ENCODE data around the gene HRG.

HRG gene

DNA sequence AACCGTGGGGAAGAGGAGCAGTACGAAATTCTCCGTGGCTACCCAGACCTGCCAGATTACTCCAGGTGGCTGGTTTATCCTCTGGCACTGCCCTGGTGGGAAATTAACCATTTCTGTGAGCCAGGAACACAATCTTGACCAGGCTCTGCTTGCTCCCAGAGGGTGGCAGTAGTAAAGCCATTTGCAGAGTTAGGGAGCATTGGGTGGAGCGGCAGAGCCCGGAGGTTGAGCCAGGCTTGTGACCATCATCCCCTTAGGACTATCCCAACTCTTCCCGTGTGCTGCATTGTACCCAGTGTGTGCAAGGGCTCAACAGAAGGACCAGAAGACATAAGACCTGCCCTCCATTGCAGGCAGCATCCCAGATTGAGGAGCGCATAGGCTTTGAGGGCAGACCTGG is 56.6 kb downstream of the HRG start:
- TF ChIP-seq, protein P1, sequence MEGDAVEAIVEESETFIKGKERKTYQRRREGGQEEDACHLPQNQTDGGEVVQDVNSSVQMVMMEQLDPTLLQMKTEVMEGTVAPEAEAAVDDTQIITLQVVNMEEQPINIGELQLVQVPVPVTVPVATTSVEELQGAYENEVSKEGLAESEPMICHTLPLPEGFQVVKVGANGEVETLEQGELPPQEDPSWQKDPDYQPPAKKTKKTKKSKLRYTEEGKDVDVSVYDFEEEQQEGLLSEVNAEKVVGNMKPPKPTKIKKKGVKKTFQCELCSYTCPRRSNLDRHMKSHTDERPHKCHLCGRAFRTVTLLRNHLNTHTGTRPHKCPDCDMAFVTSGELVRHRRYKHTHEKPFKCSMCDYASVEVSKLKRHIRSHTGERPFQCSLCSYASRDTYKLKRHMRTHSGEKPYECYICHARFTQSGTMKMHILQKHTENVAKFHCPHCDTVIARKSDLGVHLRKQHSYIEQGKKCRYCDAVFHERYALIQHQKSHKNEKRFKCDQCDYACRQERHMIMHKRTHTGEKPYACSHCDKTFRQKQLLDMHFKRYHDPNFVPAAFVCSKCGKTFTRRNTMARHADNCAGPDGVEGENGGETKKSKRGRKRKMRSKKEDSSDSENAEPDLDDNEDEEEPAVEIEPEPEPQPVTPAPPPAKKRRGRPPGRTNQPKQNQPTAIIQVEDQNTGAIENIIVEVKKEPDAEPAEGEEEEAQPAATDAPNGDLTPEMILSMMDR (IDR thresholded peaks at IDR 0.05; ENCODE audit: low read length): peak; percentile 33
- TF ChIP-seq EZH2 (IDR thresholded peaks at IDR 0.05; ENCODE audit: borderline replicate concordance, low read length): no peak
- Histone ChIP-seq H3K4me2 (ENCODE audit: low read length) (no peak overlapping the region), H3K9ac (ENCODE audit: low read length) (no peak overlapping the region), H3K36me3 (ENCODE audit: insufficient read depth, low read length) (no peaks in the 10 kb centered on the region), H2AFZ (ENCODE audit: low read length) (no peak overlapping the region), H3K79me2 (ENCODE audit: insufficient read depth, low read length) (no peaks in the 10 kb centered on the region), H3K9me3 (ENCODE audit: low read length) (no peaks in the 10 kb centered on the region), H3K4me3 (ENCODE audit: low read depth, low read length, poor library complexity, severe bottlenecking) (no peak overlapping the region), H3F3A (ENCODE audit: insufficient read depth, low read length) (no peaks in the 10 kb centered on the region), H3K4me1 (ENCODE audit: insufficient read depth, low read length, severe bottlenecking) (no peaks in the 10 kb centered on the region), H3K27me3 (ENCODE audit: insufficient read depth, low read length) (no peaks in the 10 kb centered on the region), H4K20me1 (ENCODE audit: insufficient read depth, low read length) (no peaks in the 10 kb centered on the region), H3K9me2 (ENCODE audit: low read depth, low read length) (no peaks in the 10 kb centered on the region), H3K27ac (ENCODE audit: low read depth, low read length, poor library complexity, severe bottlenecking) (no peak overlapping the region)

DNA sequence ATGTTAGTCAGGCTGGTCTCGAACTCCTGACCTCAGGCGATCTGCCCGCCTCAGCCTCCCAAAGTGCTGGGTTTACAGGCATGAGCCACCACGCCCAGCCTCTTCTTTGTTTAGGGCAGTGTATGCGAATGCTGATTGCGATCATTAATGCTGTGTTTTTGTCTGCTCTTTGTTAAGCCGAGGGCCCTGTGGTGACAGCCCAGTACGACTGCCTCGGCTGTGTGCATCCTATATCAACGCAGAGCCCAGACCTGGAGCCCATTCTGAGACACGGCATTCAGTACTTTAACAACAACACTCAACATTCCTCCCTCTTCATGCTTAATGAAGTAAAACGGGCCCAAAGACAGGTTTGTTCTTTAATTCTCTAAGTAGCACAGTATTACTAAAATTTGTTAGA is 59.1 kb downstream of the HRG start:
- H4K20me1 ChIP-seq (ENCODE audit: insufficient read depth, low read length): no peaks in the 10 kb centered on the region
- no peaks in the 10 kb centered on the region; the same call in 1 of the 2 replicates for H3K27me3 ChIP-seq (ENCODE audit: insufficient read depth, low read length)
- H3K9ac ChIP-seq (ENCODE audit: low read length): no peak overlapping the region
- H3K36me3 ChIP-seq (ENCODE audit: insufficient read depth, low read length): no peaks in the 10 kb centered on the region
- H3K4me3 ChIP-seq (ENCODE audit: low read depth, low read length, poor library complexity, severe bottlenecking): no peak overlapping the region
- no peaks in the 10 kb centered on the region for H3K9me3 ChIP-seq (ENCODE audit: low read length)
- H3K9me2 ChIP-seq (ENCODE audit: low read depth, low read length): no peaks in the 10 kb centered on the region
- H3K27ac ChIP-seq (ENCODE audit: low read depth, low read length, poor library complexity, severe bottlenecking): no peak overlapping the region
- H2AFZ ChIP-seq (ENCODE audit: low read length): no peak overlapping the region
- no peaks in the 10 kb centered on the region for H3K4me1 ChIP-seq (ENCODE audit: insufficient read depth, low read length, severe bottlenecking)
- H3F3A ChIP-seq (ENCODE audit: insufficient read depth, low read length): no peaks in the 10 kb centered on the region
- TF ChIP-seq, protein P1 (IDR thresholded peaks at IDR 0.05; ENCODE audit: low read length): no peak
- no peak for TF ChIP-seq EZH2 (IDR thresholded peaks at IDR 0.05; ENCODE audit: borderline replicate concordance, low read length)
- H3K4me2 ChIP-seq (ENCODE audit: low read length): no peak overlapping the region
- no peaks in the 10 kb centered on the region for H3K79me2 ChIP-seq (ENCODE audit: insufficient read depth, low read length)
